Activated CD4-positive, alpha-beta T cell treated with anti-CD3 and anti-CD28 coated beads, Interleukin-10, Interleukin-2, amounts not matched to agents 100 ng/mL and 50 ng/mL, durations not matched to agents 16 hours and 8 hours (primary cell): ENCODE results near the gene ARSD.
"Not testable (repeated sequence)": the region's sequence is repeated elsewhere in the genome, so short reads cannot be mapped to it uniquely, and the experiment has no call there.

ENCODE experiments used
- DNase-seq: peaks from one replicate; pipeline ENCODE4 v3.0.0-alpha.2; 2020

ARSD gene, protein sequence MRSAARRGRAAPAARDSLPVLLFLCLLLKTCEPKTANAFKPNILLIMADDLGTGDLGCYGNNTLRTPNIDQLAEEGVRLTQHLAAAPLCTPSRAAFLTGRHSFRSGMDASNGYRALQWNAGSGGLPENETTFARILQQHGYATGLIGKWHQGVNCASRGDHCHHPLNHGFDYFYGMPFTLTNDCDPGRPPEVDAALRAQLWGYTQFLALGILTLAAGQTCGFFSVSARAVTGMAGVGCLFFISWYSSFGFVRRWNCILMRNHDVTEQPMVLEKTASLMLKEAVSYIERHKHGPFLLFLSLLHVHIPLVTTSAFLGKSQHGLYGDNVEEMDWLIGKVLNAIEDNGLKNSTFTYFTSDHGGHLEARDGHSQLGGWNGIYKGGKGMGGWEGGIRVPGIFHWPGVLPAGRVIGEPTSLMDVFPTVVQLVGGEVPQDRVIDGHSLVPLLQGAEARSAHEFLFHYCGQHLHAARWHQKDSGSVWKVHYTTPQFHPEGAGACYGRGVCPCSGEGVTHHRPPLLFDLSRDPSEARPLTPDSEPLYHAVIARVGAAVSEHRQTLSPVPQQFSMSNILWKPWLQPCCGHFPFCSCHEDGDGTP

GRCh38 chrX:2928583-2929434 lies at the start of gene ARSD:
Gene ARSD, minus strand, starts transcription at chrX:2929339. Its CDS starts 64 bp downstream, at chrX:2929275.
- DNase-seq: peak; percentile 58

DNA sequence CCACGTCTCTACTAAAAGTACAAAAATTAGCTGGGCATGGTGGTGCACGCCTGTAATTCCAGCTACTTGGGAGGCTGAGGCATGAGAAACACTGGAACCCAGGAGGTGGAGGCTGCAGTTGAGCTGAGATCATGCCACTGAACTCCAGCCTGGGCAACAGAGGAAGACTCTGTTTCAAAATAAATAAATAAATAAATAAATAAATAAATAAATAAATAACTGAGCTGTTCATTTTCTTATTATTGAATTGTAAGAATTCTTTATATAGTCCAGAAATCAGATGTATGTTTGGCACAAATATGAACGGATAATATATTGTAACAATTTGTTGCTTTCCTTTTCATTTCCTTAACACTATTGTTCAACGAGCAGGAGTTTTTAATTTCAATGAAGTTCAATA lies 49.5 kb upstream of the ARSD start:
- not testable (repeated sequence) for DNase-seq

- DNase-seq: no peak
Observed at GRCh38 chrX:2974961-2975360, 45.8 kb upstream of the ARSD start.

DNA sequence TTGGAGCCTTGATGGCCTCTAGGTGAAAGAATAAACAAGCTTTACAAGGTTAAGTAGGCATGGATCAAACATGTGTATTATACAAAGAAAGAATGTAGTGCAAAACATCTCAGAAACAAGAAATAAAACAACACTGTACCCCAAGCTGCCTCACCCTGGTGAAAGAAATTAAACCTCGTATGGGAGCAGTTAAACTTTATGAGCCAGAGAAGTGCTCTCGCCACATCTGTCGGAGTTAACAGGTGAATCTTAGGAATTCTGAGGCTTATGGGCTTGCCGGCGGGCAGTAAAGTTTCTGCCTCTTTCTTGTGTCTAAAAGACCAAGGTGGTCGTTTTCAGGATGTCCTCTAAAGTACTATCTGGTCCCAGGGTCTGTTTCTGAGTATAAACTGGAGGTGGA lies 43.3 kb upstream of the ARSD start:
- no peak for DNase-seq

- no peak for DNase-seq
Observed at GRCh38 chrX:2969021-2969420, 39.9 kb upstream of the ARSD start.

GRCh38 chrX:2967998-2968909 lies 39.1 kb upstream of the ARSD start:
- peak; percentile 39 for DNase-seq

DNA sequence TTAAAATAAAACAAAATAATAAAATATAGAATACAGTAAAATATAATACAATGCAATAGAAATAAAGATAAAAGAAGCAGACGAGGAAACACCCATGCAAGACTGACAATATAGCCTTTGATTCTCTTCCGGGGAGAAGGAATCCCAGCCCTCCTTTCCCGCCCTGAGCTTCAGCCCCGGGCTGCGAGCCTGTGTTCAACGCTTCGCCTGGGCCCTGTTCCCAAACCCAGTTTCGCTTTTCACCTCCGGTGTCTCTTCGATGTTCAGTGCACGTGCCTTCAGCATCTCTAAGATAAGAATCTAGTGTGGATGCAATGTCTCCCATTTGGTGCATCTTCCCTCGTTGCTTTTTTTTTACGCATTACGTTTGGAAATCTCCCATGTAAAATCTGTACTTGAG lies 38.4 kb upstream of the ARSD start:
- no peak for DNase-seq

GRCh38 chrX:2967012-2967411 lies 37.9 kb upstream of the ARSD start:
- no peak for DNase-seq

DNA sequence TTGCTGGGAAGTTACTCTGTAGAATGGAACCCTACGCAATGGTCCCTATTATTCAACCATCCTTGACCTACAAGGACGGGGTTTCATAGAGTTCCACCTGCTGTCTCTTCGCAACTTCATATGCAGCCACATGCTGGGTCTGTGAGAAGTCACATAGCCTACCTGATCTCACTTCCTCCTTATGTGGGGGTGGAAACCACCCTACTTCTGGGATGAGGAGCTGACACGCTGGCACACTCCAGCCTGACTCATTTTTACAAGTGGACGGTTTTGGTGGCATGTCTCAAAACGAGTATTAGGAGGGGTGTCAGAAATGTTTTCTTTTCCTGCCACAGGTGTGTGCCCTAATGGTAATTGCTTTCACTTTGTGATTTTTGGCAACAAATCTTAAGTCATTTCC lies 36.8 kb upstream of the ARSD start:
- DNase-seq: peak; percentile 33

- DNase-seq: not testable (repeated sequence)
Observed at GRCh38 chrX:2963992-2964794, 35.1 kb upstream of the ARSD start.

GRCh38 chrX:2963449-2963848 lies 34.3 kb upstream of the ARSD start:
- DNase-seq: not testable (repeated sequence)

- DNase-seq: no peak
Observed at GRCh38 chrX:2962381-2962780, 33.2 kb upstream of the ARSD start.

DNA sequence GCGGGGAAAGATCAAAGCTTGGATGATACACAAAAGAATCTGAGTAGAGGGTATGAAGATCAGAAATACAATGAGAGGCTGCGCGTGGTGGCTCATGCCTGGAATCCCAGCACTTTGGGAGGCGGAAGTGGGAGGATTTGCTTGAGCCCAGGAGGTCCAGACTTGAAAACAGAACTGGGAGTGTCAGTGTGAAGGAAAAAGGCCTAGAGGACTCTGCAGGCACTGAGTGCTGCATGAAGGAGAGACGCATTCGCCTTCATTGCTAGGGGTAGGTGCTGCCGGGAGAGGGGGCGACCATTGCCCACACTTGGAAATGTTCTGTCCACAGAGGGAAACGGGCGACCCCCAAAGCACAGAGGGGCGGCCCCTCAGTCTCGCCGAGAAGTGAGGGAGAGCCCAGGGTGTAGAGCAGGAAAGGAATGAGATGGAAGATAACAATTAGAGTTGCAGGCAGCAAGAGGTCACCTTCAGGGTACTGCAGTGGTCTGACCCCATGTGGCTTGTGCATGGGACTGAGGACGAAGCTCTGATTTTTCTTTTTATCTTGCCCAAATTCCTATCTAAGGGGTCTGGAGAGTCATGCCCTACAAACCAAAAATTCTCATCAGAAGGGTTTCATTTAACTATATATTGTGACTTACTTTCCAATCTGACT lies 31.8 kb upstream of the ARSD start:
- DNase-seq: no peak

- no peak for DNase-seq
Observed at GRCh38 chrX:2958199-2958598, 29.1 kb upstream of the ARSD start.

GRCh38 chrX:2955838-2956237 lies 26.7 kb upstream of the ARSD start:
- no peak for DNase-seq

DNA sequence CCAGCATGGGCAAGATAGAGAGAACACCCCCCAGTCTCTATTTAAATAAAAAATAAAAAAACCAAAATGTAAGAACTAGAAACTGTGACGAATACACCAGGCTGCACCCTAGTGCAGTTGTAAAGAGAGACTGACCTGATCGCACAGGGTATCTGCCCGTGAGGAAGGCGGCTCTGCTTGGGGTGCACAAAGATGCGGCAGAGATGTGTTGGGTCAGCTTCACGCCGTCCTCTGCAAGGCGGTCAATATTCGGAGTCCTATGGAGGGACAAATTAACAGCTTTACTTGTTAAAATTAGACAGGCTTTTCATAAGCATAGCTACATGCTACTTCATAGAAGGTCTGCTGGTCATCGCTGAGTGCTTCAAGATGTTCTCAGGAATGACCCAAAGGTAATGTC lies 26.1 kb upstream of the ARSD start:
- no peak for DNase-seq

GRCh38 chrX:2954541-2954940 lies 25.4 kb upstream of the ARSD start:
- no peak for DNase-seq

DNA sequence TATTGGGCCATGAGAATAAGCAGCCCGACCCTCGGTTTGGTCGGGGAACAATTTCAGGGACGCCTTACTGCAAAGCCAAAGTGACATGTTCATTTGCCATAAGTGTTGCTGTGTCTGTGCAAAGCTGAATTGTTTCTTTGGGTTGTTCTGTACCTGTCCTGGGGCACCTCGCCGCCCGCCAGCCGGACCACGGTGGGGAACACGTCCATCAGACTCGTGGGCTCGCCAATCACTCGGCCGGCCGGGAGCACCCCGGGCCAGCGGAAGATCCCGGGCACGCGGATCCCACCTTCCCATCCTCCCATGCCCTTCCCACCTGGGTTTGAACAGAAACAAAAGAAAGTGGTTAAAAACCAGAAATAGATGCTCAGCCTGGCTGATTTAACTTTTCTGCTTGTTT lies 8.8 kb upstream of the ARSD start:
- not testable (repeated sequence) for DNase-seq

DNA sequence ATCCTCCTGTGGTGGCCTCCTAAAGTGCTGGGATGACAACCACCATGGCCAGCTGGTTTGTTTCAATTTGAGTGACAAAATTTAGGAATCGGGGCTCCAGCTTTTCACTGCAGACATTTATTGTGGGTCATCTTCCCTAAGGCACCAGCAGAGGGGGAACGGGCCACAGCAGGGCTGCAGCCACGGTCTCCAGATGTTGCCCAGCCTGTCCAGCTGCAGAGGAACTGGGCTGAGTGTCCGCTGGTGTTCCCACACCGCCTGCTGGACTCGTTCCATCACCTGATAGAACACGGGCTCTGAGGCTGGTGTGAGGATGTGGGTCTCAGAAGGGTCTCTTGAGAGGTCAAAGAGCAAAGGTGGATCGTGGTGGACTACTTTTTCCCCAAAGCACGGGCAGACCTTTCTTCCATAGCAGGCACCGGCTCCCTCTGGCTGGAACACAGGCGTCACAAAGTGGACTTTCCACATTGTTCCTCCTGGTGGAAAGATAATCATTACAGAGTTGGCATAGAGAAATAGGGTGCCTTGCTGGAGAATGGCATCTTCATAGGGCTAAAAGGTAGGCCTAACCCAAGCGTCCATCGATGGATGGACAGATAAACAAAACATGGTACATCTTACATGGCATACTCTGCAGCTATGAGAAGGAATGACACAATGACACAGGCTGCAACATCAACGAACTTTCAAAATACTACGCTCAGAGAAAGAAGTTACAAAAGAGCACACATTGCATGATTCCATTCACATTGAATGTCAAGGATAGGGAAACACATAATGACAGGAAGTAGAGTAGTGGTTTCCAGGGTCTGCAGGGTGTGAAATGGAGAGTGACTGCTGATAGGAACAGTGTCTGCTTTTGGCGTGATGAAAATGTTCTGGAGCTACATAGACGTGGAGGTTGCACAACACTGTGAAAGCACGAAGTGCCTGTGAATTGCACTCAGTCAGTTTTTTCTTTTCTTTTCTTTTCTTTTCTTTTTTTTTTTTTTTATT lies 5.9 kb upstream of the ARSD start:
- no peak for DNase-seq
